ENCODE results near the gene CPTP. TPM values are rescaled to one million over a fixed set of nuclear protein-coding genes. Genes with fewer than 3 reads are reported as not detected.
"Not testable (repeated sequence)": the region's sequence is repeated elsewhere in the genome, so short reads cannot be mapped to it uniquely, and the experiment has no call there.

The CPTP gene
- total RNA-seq, 1 experiment from 2014 or later = 12.0 TPM

GRCh38 chr1:1361982-1362423 lies 37.4 kb downstream of the CPTP start:
- DNase-seq (ENCODE audit: low spot score) = no peak

DNA sequence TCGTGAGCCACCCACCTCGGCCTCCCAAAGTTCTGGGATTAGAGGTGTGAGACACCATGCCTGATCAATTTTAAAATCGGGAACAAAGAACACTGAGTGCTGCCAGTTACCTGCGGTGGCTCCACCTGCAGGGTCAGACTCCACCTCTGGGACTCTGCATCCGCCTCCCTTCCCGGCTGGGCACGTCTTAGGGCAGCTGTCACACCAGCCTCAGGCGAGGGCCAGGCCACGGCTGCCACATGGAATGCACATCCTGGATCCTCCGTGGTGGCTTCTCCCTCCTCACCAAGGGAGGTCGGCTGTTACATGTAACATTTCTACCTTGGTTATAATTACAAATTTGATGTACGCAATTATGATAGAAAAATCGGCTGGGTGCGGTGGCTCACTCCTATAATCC lies 39.7 kb downstream of the CPTP start:
- DNase-seq (ENCODE audit: low spot score) = no peak

- no peak for DNase-seq (ENCODE audit: low spot score)
Observed at GRCh38 chr1:1365875-1366698, 41.5 kb downstream of the CPTP start.

GRCh38 chr1:1366699-1367066 lies 42.1 kb downstream of the CPTP start:
- DNase-seq (ENCODE audit: low spot score) = no peak

DNA sequence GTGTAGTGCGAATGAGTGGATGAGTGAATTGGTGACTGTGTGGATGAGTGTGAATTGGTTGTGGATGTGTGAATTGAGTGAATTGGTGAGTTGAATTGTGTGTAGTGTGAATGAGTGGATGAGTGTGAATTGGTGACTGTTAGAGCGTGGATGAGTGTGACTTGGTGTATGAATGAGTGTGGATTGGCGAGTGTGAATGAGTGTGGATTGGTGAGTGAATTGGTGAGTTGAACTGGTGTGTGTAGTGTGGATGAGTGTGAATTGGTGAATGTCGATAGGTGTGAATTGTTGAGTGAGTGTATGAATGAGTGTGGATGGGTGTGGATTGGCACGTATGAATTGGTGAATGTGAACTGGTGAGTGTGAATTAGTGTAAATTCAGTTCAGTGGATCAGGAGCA lies 42.7 kb downstream of the CPTP start:
- DNase-seq (ENCODE audit: low spot score) = no peak

GRCh38 chr1:1370094-1370493 lies 45.5 kb downstream of the CPTP start:
- DNase-seq (ENCODE audit: low spot score) = not testable (repeated sequence)

DNA sequence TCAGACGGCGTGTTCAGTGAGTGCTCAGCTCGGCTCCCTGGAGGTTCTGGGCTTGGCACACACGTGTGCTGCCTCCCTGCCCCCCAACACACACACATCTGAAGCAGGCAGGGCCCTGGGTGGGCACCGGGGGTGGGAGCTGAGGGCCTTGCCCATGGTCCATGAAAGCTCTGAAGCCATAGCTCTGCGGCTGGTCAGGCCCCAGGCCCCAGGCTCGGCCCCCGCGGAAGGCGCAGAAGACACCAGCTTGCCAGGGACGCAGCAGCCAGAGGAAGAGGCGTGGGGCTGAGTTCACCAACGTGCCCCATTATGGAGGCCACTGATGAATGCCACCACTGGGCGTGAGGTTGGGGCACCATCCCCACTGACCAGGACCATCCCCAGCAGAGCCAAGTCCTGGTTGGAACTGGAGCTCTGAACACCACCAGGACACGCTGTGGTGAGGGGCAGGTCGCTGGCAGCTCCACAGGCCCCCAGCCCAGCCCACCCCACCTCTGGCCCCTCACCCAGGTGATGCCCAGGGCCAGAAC lies 46.2 kb downstream of the CPTP start:
- no peak for DNase-seq (ENCODE audit: low spot score)

DNA sequence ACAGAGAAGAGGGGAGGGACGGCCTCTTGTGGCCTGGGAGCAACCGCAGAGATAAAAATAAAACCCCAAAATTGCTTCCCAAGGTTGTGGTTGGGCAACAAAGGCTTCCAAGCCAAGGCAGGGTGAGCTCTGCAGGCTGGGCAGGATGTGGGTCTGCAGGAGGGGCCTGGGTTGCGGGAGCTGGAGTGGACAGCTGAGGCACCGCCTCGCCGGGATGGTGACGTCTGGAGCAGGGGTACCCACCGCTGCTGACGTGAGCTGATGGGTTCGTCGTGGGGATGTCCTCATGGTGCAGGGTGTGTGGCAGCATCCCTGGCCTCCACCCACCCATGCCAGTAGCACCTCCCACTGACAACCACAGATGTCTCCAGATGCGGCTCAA lies 46.8 kb downstream of the CPTP start:
- DNase-seq (ENCODE audit: low spot score) = no peak

- no peak for DNase-seq (ENCODE audit: low spot score)
Observed at GRCh38 chr1:1371746-1372711, 47.4 kb downstream of the CPTP start.

DNA sequence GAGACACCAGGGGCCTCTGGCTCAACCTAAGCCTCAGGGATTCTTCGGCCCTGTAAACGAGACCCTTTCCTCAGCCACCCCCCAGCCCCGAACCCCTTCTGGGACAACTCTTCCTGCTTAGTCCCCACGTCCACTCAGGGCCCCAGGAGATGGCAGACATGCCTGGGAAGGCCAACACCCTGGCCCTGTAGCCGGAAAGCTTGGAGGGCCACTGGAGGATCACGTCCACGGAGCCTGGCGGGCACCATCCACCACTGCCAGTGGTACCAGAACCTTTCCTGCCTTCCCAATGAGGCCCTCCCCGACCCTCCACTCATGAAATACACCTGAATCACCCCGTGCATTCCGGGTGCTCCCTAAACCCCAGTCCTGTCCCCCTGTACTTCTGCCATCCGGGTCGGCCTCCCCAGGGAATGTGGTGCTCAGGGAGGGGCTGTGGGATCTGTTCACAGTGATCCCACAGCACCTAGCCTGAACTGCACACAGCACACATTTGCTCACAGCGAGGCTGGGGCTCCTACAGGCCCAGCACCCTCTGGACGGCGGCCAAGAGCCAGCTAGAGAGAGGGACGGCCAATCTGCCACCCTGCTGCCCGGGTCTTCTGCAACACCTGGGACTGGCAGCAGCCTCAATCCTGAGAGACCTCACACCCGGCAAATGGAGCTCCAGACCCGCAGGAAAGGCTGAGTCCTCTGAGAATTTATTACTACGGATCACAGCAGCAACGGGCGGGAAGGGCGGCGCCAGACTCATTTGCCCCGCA lies 48.6 kb downstream of the CPTP start:
- no peak for DNase-seq (ENCODE audit: low spot score)

DNA sequence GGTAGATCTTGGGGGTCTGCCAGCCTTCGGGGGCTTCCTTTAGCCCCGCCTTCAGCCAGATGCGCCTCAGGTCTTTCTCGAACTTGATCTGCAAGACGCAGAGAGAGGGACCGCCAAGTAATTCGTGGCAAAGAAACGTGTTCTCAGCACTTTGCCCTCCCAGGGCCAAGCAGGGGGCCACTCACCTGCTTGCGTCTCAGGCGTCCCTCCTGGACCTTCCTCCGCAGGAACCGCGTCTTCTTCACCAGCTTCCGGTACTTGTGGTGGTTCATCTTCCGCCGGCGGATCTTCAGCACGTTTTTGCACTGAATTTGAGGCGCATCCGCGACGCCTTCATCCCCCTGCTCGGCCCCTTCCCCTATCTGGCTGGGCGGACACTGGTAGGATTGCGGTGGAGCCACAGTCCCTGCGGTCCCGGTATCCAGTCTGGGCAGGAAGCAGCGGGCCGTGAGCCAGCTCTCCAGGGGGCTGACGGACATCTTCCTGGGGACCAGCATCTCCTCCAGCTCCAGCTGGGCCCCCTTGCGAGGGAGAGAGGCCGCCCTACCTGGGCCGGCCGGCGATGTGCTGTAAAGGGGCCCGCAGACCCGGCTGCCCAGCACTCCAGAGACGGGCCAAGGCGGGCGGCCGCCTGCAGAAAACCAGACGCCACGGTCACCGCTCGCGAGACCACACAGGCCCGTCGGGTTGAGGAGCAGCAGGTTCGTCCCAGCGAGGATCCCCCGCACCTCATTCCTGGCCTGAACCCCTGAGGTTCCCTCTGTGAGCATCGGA lies 49.4 kb downstream of the CPTP start:
- no peak for DNase-seq (ENCODE audit: low spot score)

DNA sequence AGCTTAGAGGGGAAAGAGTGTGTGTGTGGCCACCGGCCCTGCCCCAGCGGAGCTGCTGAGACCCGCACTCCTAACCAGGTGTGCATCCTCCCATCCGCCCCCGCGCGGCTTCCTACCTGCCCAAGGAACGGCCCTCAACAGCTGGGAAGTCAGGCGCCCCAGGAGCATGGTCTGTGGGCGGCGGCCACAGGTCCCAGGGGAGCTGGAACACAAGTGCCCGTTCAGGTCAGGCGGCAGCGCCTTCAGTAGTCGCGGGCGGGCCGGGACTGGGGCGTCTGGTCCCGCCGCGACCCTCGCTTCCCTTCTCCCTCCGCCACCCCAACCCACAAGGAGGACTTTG lies 50.0 kb downstream of the CPTP start:
- DNase-seq (ENCODE audit: low spot score) = no peak

- DNase-seq (ENCODE audit: low spot score) = peak; percentile 100
Observed at GRCh38 chr1:1374929-1375662, 50.5 kb downstream of the CPTP start, which contains the start of gene AURKAIP1. Gene AURKAIP1 (minus strand): TSS chr1:1375207. CDS start chr1:1374756, 451 bp downstream.

- no peak for DNase-seq (ENCODE audit: low spot score)
Observed at GRCh38 chr1:1376551-1377226, 52.1 kb downstream of the CPTP start.

DNA sequence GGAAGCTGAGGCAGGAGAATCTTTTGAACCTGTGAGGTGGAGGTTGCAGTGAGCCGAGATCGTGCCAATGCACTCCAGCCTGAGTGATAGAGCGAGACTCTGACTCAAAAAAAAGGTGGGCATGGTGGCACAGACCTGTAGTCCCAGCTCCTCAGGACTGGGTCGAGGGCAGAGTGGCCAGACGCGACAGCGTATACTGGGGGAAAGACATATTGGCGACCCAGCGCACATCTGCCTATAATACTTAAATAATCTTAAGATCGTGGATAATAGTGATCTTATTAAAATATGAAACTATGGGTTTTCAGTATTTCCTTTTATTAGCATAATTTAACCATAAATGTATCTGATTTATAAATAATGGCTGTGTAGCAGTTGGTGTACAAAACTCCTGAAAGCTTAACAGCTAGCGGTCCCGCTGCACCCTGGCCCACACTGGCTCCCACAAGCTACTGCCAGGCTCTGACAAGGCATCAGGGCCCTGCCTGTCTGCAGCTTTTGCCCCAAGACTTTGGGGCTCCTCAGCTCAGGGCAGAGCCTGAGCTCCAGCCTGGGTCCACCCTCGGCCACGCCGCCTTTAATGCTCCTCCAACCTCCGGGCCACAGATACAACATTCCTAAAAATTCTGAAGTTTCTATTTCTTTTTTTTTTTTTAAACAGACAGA lies 53.1 kb downstream of the CPTP start:
- no peak for DNase-seq (ENCODE audit: low spot score)

All from H4 (cell line).